Measurements from ENCODE around the gene SNTG2.

Gene SNTG2

DNA sequence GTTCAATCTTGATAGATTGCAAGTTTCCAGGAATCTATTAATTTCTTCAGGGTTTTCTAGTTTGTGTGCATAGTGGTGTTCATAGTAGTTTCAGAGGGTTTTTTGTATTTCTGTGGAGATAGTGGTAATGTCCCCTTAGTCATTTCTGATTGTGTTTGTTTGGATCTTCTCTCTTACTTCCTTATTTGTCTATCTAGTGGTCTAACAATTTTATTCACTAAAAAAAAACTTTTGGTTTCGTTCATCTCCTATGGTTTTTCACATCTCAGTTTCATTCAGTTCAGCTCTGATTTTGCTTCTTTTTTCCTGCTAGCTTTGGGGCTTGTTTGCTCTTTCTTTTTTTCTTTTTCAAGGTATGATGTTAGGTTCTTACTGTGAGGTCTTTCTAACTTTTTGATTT lies 94.5 kb downstream of the SNTG2 start:
- H3K4me2 ChIP-seq (ENCODE audit: low read length), result no peak overlapping the region
- H3K9me3 ChIP-seq (ENCODE audit: control insufficient read depth, insufficient read depth, low read length), result no peaks in the 10 kb centered on the region
- H3K9me2 ChIP-seq (replicated peaks; ENCODE audit: control insufficient read depth, low read length), result no peaks in the 10 kb centered on the region
- no peaks in the 10 kb centered on the region for H4K20me1 ChIP-seq (ENCODE audit: control insufficient read depth, insufficient read depth, low read depth, low read length)
- no peaks in the 10 kb centered on the region for H3K36me3 ChIP-seq (ENCODE audit: control insufficient read depth, low read length)
- H3K27ac ChIP-seq (ENCODE audit: low read depth, low read length), result no peak overlapping the region
- H3K79me2 ChIP-seq (ENCODE audit: control insufficient read depth, low read length), result no peaks in the 10 kb centered on the region
- no peak for TF ChIP-seq EZH2phosphoT487 (IDR thresholded peaks at IDR 0.05; ENCODE audit: borderline replicate concordance, low read length)
- TF ChIP-seq, protein P1, sequence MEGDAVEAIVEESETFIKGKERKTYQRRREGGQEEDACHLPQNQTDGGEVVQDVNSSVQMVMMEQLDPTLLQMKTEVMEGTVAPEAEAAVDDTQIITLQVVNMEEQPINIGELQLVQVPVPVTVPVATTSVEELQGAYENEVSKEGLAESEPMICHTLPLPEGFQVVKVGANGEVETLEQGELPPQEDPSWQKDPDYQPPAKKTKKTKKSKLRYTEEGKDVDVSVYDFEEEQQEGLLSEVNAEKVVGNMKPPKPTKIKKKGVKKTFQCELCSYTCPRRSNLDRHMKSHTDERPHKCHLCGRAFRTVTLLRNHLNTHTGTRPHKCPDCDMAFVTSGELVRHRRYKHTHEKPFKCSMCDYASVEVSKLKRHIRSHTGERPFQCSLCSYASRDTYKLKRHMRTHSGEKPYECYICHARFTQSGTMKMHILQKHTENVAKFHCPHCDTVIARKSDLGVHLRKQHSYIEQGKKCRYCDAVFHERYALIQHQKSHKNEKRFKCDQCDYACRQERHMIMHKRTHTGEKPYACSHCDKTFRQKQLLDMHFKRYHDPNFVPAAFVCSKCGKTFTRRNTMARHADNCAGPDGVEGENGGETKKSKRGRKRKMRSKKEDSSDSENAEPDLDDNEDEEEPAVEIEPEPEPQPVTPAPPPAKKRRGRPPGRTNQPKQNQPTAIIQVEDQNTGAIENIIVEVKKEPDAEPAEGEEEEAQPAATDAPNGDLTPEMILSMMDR (IDR thresholded peaks at IDR 0.05; ENCODE audit: low read depth, low read length, poor library complexity, severe bottlenecking), result no peak
- no peak overlapping the region for H3K4me3 ChIP-seq (ENCODE audit: low read length)
- H3K4me1 ChIP-seq (ENCODE audit: control insufficient read depth, low read length), result no peaks in the 10 kb centered on the region
- H3F3A ChIP-seq (ENCODE audit: control insufficient read depth, insufficient read depth), result no peaks in the 10 kb centered on the region
- no peaks in the 10 kb centered on the region for H3K27me3 ChIP-seq (ENCODE audit: control insufficient read depth, low read length)

DNA sequence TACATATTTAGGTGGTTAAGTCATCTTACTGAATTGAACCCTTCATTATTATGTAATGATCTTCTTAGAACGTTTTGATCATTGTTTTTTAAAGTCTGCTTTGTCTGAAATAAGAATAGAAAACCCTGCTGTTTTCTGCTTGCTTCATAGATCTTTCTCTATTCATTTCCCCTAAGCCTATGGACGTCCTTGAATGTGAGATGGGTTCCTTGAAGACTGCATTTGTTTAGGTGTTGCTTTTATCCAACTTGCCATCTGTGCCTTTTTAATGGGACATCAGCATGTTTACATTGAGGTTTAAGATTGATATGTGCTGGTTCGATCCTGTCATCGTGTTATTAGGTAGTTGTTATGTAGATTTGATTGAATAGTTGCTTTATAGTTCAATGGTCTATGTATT lies 95.4 kb downstream of the SNTG2 start:
- H3F3A ChIP-seq (ENCODE audit: control insufficient read depth, insufficient read depth), result no peaks in the 10 kb centered on the region
- H3K36me3 ChIP-seq (ENCODE audit: control insufficient read depth, low read length), result no peaks in the 10 kb centered on the region
- no peaks in the 10 kb centered on the region for H4K20me1 ChIP-seq (ENCODE audit: control insufficient read depth, insufficient read depth, low read depth, low read length)
- no peak overlapping the region for H3K27ac ChIP-seq (ENCODE audit: low read depth, low read length)
- no peaks in the 10 kb centered on the region for H3K9me3 ChIP-seq (ENCODE audit: control insufficient read depth, insufficient read depth, low read length)
- no peak overlapping the region for H3K4me2 ChIP-seq (ENCODE audit: low read length)
- H3K9me2 ChIP-seq (replicated peaks; ENCODE audit: control insufficient read depth, low read length), result no peaks in the 10 kb centered on the region
- no peaks in the 10 kb centered on the region for H3K79me2 ChIP-seq (ENCODE audit: control insufficient read depth, low read length)
- no peaks in the 10 kb centered on the region for H3K4me1 ChIP-seq (ENCODE audit: control insufficient read depth, low read length)
- TF ChIP-seq EZH2phosphoT487 (IDR thresholded peaks at IDR 0.05; ENCODE audit: borderline replicate concordance, low read length), result no peak
- TF ChIP-seq, protein P1 (IDR thresholded peaks at IDR 0.05; ENCODE audit: low read depth, low read length, poor library complexity, severe bottlenecking), result no peak
- H3K4me3 ChIP-seq (ENCODE audit: low read length), result no peak overlapping the region
- H3K27me3 ChIP-seq (ENCODE audit: control insufficient read depth, low read length), result no peaks in the 10 kb centered on the region

DNA sequence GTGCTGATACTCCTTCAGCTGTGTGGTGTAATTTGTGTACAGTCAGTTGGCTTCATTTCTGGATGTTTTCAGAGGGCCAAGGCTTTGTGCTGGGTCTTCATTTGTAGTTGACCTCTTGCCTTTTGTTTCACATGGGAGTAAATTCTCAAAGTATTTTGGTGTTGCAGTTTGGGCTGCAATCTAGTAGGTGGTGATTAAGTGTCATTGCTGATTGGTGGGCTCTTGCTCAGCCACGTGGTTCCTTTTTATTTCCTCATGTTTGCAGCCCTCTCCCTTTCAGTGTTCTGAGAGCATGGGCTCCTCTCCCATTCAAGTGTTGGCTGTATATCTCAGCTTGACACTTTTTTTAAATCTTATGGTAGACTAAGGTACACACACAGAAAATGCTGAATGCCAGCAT lies 96.8 kb downstream of the SNTG2 start:
- Histone ChIP-seq H3K9me2 (replicated peaks; ENCODE audit: control insufficient read depth, low read length) (no peaks in the 10 kb centered on the region), H3K9me3 (ENCODE audit: control insufficient read depth, insufficient read depth, low read length) (no peaks in the 10 kb centered on the region), H3K4me2 (ENCODE audit: low read length) (no peak overlapping the region), H3F3A (ENCODE audit: control insufficient read depth, insufficient read depth) (no peaks in the 10 kb centered on the region), H3K4me1 (ENCODE audit: control insufficient read depth, low read length) (no peaks in the 10 kb centered on the region), H3K4me3 (ENCODE audit: low read length) (no peak overlapping the region), H4K20me1 (ENCODE audit: control insufficient read depth, insufficient read depth, low read depth, low read length) (no peaks in the 10 kb centered on the region), H3K27me3 (ENCODE audit: control insufficient read depth, low read length) (no peaks in the 10 kb centered on the region), H3K79me2 (ENCODE audit: control insufficient read depth, low read length) (no peaks in the 10 kb centered on the region), H3K36me3 (ENCODE audit: control insufficient read depth, low read length) (no peaks in the 10 kb centered on the region), H3K27ac (ENCODE audit: low read depth, low read length) (no peak overlapping the region)
- TF ChIP-seq EZH2phosphoT487 (IDR thresholded peaks at IDR 0.05; ENCODE audit: borderline replicate concordance, low read length), result no peak
- TF ChIP-seq, protein P1 (IDR thresholded peaks at IDR 0.05; ENCODE audit: low read depth, low read length, poor library complexity, severe bottlenecking), result peak; percentile 42

DNA sequence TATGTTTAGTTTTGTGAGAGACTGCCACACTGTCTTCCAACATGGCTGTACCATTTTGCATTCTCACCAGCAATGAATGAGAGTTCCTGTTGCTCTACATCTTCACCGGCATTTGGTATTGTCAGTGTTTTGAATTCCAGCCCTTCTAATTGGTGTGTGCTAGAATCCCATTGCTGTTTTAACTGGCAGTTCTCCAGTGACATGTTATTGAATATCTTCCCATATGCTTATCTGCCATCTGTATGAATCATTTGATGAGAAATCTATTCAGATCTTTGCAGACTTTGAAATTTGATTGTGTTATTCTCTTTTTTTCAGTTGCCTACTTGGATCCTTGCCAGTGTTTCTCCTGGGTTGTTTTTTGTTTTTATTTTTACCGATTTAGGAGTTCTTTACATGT lies 99.0 kb downstream of the SNTG2 start:
- Histone ChIP-seq H3K9me3 (ENCODE audit: control insufficient read depth, insufficient read depth, low read length) (no peaks in the 10 kb centered on the region), H3K4me1 (ENCODE audit: control insufficient read depth, low read length) (no peaks in the 10 kb centered on the region), H4K20me1 (ENCODE audit: control insufficient read depth, insufficient read depth, low read depth, low read length) (no peaks in the 10 kb centered on the region), H3K79me2 (ENCODE audit: control insufficient read depth, low read length) (no peaks in the 10 kb centered on the region), H3F3A (ENCODE audit: control insufficient read depth, insufficient read depth) (no peaks in the 10 kb centered on the region), H3K9me2 (replicated peaks; ENCODE audit: control insufficient read depth, low read length) (no peaks in the 10 kb centered on the region), H3K27me3 (ENCODE audit: control insufficient read depth, low read length) (no peaks in the 10 kb centered on the region), H3K36me3 (ENCODE audit: control insufficient read depth, low read length) (no peaks in the 10 kb centered on the region), H3K4me3 (ENCODE audit: low read length) (no peak overlapping the region), H3K27ac (ENCODE audit: low read depth, low read length) (no peak overlapping the region), H3K4me2 (ENCODE audit: low read length) (no peak overlapping the region)
- TF ChIP-seq, protein P1 (IDR thresholded peaks at IDR 0.05; ENCODE audit: low read depth, low read length, poor library complexity, severe bottlenecking), result no peak
- TF ChIP-seq EZH2phosphoT487 (IDR thresholded peaks at IDR 0.05; ENCODE audit: borderline replicate concordance, low read length), result no peak

Data from DOHH2 (cell line).